IMR-90 (cell line): ENCODE measurements around the gene CADM2. TPM values are rescaled to one million over a fixed set of nuclear protein-coding genes. Genes with fewer than 3 reads are reported as not detected.

ENCODE experiments used
- ATAC-seq: fragments of 200-7000 bp; cut with Tn5 transposase; 2 replicates; pipeline ENCODE4 v1.9.1; 2020; ENCODE audit warnings: low read depth, mild to moderate bottlenecking, moderate library complexity
- BruUV-seq: library from RNA; stranded (reverse); fragments of 400-500 nt; replicated peaks from 2 replicates; lab custom pipeline; 2021; lab: Mats Ljungman, UMichigan
- CTCF ChIA-PET: fragments of 300-600 bp; formaldehyde crosslinking; extraction: SDS; loops from one replicate; lab custom pipeline; 2021; ENCODE audit warnings: antibody characterized with exemption; lab: Yijun Ruan, JAX
- POLR2A ChIA-PET: fragments of 300-600 bp; sonication (Branson Sonifier 250); formaldehyde crosslinking; loops from one replicate; lab custom pipeline; 2022; ENCODE audit warnings: antibody characterized with exemption; ENCODE audit not compliant: unreplicated experiment; lab: Charles Lee
- DNase-seq: peaks from one replicate; pipeline ENCODE4 v3.0.0; 2013
- H2AFZ ChIP-seq: replicated peaks from 2 replicates; pipeline ENCODE3; 2013; ENCODE audit warnings: low read length, mild to moderate bottlenecking; ENCODE audit not compliant: poor library complexity
- H2AK5ac ChIP-seq: 2 replicates; pipeline ENCODE4 v1.6.1; 2013; ENCODE audit warnings: low read depth, low read length, inconsistent platforms
- H2AK9ac ChIP-seq: replicated peaks from 2 replicates; pipeline ENCODE3; 2013; ENCODE audit warnings: mild to moderate bottlenecking, low read depth, low read length, moderate library complexity; ENCODE audit not compliant: poor library complexity
- H2BK120ac ChIP-seq: 2 replicates; pipeline ENCODE4 v1.6.1; 2013; ENCODE audit warnings: low read depth, low read length, inconsistent platforms
- H2BK15ac ChIP-seq: 3 replicates; pipeline ENCODE4 v1.6.1; 2013; ENCODE audit warnings: low read depth, low read length, inconsistent platforms
- H2BK20ac ChIP-seq: 2 replicates; pipeline ENCODE4 v1.6.1; 2013; ENCODE audit warnings: low read depth, mild to moderate bottlenecking, inconsistent platforms, low read length, moderate library complexity
- H2BK5ac ChIP-seq: 2 replicates; pipeline ENCODE4 v1.6.1; 2013; ENCODE audit warnings: mild to moderate bottlenecking, low read depth, low read length, inconsistent platforms; ENCODE audit not compliant: poor library complexity, severe bottlenecking
- H3K14ac ChIP-seq: replicated peaks from 2 replicates; pipeline ENCODE4 v1.6.1; 2013; ENCODE audit warnings: low read depth, low read length, inconsistent platforms
- H3K18ac ChIP-seq: 2 replicates; pipeline ENCODE4 v1.6.1; 2013; ENCODE audit warnings: low read depth, low read length, control low read depth
- H3K23ac ChIP-seq: 2 replicates; pipeline ENCODE4 v1.6.1; 2013; ENCODE audit warnings: low read depth, low read length, inconsistent platforms
- H3K27ac ChIP-seq: 2 replicates; pipeline ENCODE4 v1.5.1; 2013; ENCODE audit warnings: mild to moderate bottlenecking, control low read depth, low read length; ENCODE audit not compliant: insufficient read depth
- H3K27me3 ChIP-seq: 2 replicates; pipeline ENCODE4 v1.6.1; 2013; ENCODE audit warnings: low read length; ENCODE audit not compliant: control insufficient read depth, insufficient read depth
- H3K36me3 ChIP-seq: 2 replicates; pipeline ENCODE4 v1.6.1; 2013; ENCODE audit warnings: low read length, mixed read lengths; ENCODE audit not compliant: control insufficient read depth, insufficient read depth
- H3K4ac ChIP-seq: 2 replicates; pipeline ENCODE4 v1.6.1; 2013; ENCODE audit warnings: low read depth, low read length, inconsistent platforms
- H3K4me1 ChIP-seq: 2 replicates; pipeline ENCODE4 v1.6.1; 2013; ENCODE audit warnings: low read length, mixed read lengths; ENCODE audit not compliant: control insufficient read depth, insufficient read depth
- H3K4me2 ChIP-seq: 2 replicates; pipeline ENCODE4 v1.6.1; 2013; ENCODE audit warnings: low read depth, mild to moderate bottlenecking, control low read depth, low read length, moderate library complexity
- H3K4me3 ChIP-seq: 2 replicates; pipeline ENCODE4 v1.5.1; 2013; ENCODE audit warnings: low read depth, mild to moderate bottlenecking, control low read depth, low read length, moderate library complexity; ENCODE audit not compliant: insufficient read depth
- H3K56ac ChIP-seq: 2 replicates; pipeline ENCODE4 v1.6.1; 2013; ENCODE audit warnings: low read length, inconsistent platforms; ENCODE audit not compliant: insufficient read depth; ENCODE audit errors: extremely low read depth
- H3K79me1 ChIP-seq, 2 experiments: 2 replicates each; pipeline ENCODE4 v1.6.1; 2013; ENCODE audit warnings: low read length in 2 of 2, inconsistent platforms in 1 of 2, low read depth in 1 of 2
- H3K9ac ChIP-seq: 2 replicates; pipeline ENCODE4 v1.6.1; 2013; ENCODE audit warnings: low read depth, low read length, control low read depth
- H3K9me1 ChIP-seq: 2 replicates; pipeline ENCODE4 v1.6.1; 2013; ENCODE audit warnings: low read length, inconsistent platforms; ENCODE audit not compliant: insufficient read depth
- H3K9me3 ChIP-seq: 2 replicates; pipeline ENCODE4 v1.6.1; 2013; ENCODE audit warnings: low read length; ENCODE audit not compliant: control insufficient read depth, insufficient read depth
- H4K20me1 ChIP-seq: 2 replicates; pipeline ENCODE4 v1.6.1; 2013; ENCODE audit warnings: low read length, inconsistent platforms; ENCODE audit not compliant: insufficient read depth
- H4K5ac ChIP-seq: 2 replicates; pipeline ENCODE4 v1.6.1; 2013; ENCODE audit warnings: mild to moderate bottlenecking, low read depth, low read length, control low read depth
- H4K8ac ChIP-seq, 2 experiments: 2 replicates each; pipeline ENCODE4 v1.6.1; 2013; ENCODE audit warnings: low read depth in 2 of 2, low read length in 2 of 2, control low read depth in 1 of 2, inconsistent platforms in 1 of 2
- H4K91ac ChIP-seq: 2 replicates; pipeline ENCODE4 v1.6.1; 2013; ENCODE audit warnings: low read depth, low read length, inconsistent platforms; ENCODE audit not compliant: insufficient read depth
- BHLHE40 ChIP-seq: fragments of 150-350 bp; IDR thresholded peaks from 2 replicates; pipeline ENCODE4 v1.6.1; 2016; ENCODE audit warnings: mild to moderate bottlenecking, low read depth, low read length
- CHD1 ChIP-seq: IDR thresholded peaks from 2 replicates; pipeline ENCODE4 v1.6.1; 2012; ENCODE audit warnings: low read depth, low read length, improper control_type of control experiment
- FOS ChIP-seq: fragments of 150-350 bp; IDR thresholded peaks from 2 replicates; pipeline ENCODE4 v1.6.1; 2016; ENCODE audit warnings: low read depth, low read length
- MAFK ChIP-seq: IDR thresholded peaks from 2 replicates; pipeline ENCODE4 v1.6.1; 2012; ENCODE audit warnings: low read depth, low read length, improper control_type of control experiment
- MAZ ChIP-seq: IDR thresholded peaks from 2 replicates; pipeline ENCODE4 v1.6.1; 2012; ENCODE audit warnings: low read depth, mild to moderate bottlenecking, low read length, improper control_type of control experiment, moderate library complexity, borderline replicate concordance
- MXI1 ChIP-seq: IDR thresholded peaks from 2 replicates; pipeline ENCODE4 v1.6.1; 2012; ENCODE audit warnings: low read depth, mild to moderate bottlenecking, low read length, moderate library complexity, borderline replicate concordance
- POLR2A ChIP-seq: IDR thresholded peaks from 2 replicates; pipeline ENCODE4 v1.6.1; 2012; ENCODE audit warnings: mild to moderate bottlenecking, low read depth, low read length
- RAD21 ChIP-seq: IDR thresholded peaks from 2 replicates; pipeline ENCODE4 v1.6.1; 2012; ENCODE audit warnings: low read length, improper control_type of control experiment
- RFX5 ChIP-seq: IDR thresholded peaks from 2 replicates; pipeline ENCODE4 v1.8.0; 2012; ENCODE audit warnings: low read depth, mild to moderate bottlenecking, low read length, moderate library complexity
- SMC3 ChIP-seq: fragments of 150-350 bp; IDR thresholded peaks from 2 replicates; pipeline ENCODE4 v1.6.1; 2016; ENCODE audit warnings: low read depth, mild to moderate bottlenecking, antibody characterized with exemption, low read length, moderate library complexity
- WGBS, 2 experiments: methylation state at CpG; one replicate each; pipeline versions ENCODE4 v1.1.5 to v1.1.7; 2013; ENCODE audit warnings: missing lambda C conversion rate in 2 of 2; ENCODE audit not compliant: insufficient read length in 1 of 2; ENCODE audit errors: extremely low coverage in 2 of 2; 5-methylcytosine and 5-hydroxymethylcytosine counted together
- dilution Hi-C: fragments of 300-500 bp; cut with HindIII; formaldehyde crosslinking; loops from one replicate; pipeline ENCODE4 v1.14.3; 2018; ENCODE audit warnings: low sequenced_read_pairs; ENCODE audit not compliant: unreplicated experiment
- in situ Hi-C: fragments of 300-500 bp; cut with MboI; formaldehyde crosslinking; loops from 3 replicates; pipeline ENCODE4 v1.14.3; 2019; ENCODE audit warnings: low sequenced_read_pairs, inconsistent platforms, mixed read lengths
- intact Hi-C: fragments of 100-400 bp; cut with micrococcal nuclease; formaldehyde crosslinking; loops from 2 replicates; pipeline ENCODE4 v1.10.0; 2022
- polyA plus RNA-seq, 3 experiments: library from polyadenylated mRNA; depleted of rRNA; stranded (reverse); fragments of >200 nt; gene quantifications; 2 replicates each; pipeline ENCODE4 v1.2.3, GENCODE V29; 2012; ENCODE audit warnings: low replicate concordance in 1 of 3
- total RNA-seq: library from RNA; depleted of rRNA; stranded (reverse); fragments of >200 nt; gene quantifications from 2 replicates; pipeline ENCODE4 v1.2.3, GENCODE V29; 2012
- TF ChIP-seq, protein P1 (sequence below): fragments of 150-350 bp; IDR thresholded peaks from 2 replicates; pipeline ENCODE4 v1.6.1; 2017; ENCODE audit warnings: mild to moderate bottlenecking, antibody characterized with exemption, low read length, low read depth
- TF ChIP-seq, protein P2 (sequence below): fragments of 150-350 bp; IDR thresholded peaks from 2 replicates; pipeline ENCODE4 v1.6.1; 2016; ENCODE audit warnings: low read depth, mild to moderate bottlenecking, low read length, moderate library complexity, borderline replicate concordance

CADM2 gene
- total and polyA plus RNA-seq, 2 of the 4 experiments (the other 2 are of a cell fraction): not detected

DNA sequence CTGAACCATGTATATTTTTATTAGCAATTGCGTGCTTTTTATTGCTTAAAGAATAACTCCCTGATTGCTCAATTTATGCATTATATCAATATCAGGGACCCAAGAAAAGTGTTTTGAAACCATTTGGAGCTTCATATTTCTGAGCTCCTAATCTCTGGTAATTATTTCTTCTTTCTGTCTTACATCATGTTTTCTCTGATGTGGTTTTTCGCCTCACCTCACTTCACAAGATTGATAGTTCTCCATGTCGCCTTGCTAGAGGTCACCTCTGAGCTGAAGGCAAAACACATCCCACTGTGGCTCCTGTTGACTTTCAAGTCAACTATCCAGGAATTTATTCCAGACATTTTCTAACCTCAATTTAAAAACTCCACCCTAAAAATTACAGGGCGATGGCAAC, 837.4 kb downstream of the CADM2 start:
- Histone ChIP-seq H3K79me1 (no peaks in the 10 kb centered on the region), H3K9me3 (no peaks in the 10 kb centered on the region), H3K4ac (no peak overlapping the region), H2BK20ac (no peak overlapping the region), H3K56ac (no peak overlapping the region), H3K4me3 (no peak overlapping the region), H3K36me3 (no peaks in the 10 kb centered on the region), H2BK5ac (no peak overlapping the region), H2BK15ac (no peak overlapping the region), H2AK9ac (no peak overlapping the region), H3K4me2 (no peak overlapping the region), H3K14ac (no peak overlapping the region), H3K18ac (no peak overlapping the region), H2AFZ (no peak overlapping the region), H3K23ac (no peak overlapping the region), H3K27ac (no peak overlapping the region), H4K91ac (no peak overlapping the region), H2BK120ac (no peak overlapping the region), H3K9ac (no peak overlapping the region), H3K9me1 (no peaks in the 10 kb centered on the region), H3K27me3 (no peaks in the 10 kb centered on the region), H2AK5ac (no peak overlapping the region), H4K20me1 (no peaks in the 10 kb centered on the region), H4K8ac (no peak overlapping the region), H4K5ac (no peak overlapping the region), H3K4me1 (no peaks in the 10 kb centered on the region)
- DNase-seq: no peak
- no peak for ATAC-seq
- in situ Hi-C loops (no loop called here), intact Hi-C loops (no loop called here), dilution Hi-C loops (no loop called here)
- CTCF ChIA-PET: no interaction called here
- POLR2A ChIA-PET: no interaction called here
- TF ChIP-seq, protein P1, sequence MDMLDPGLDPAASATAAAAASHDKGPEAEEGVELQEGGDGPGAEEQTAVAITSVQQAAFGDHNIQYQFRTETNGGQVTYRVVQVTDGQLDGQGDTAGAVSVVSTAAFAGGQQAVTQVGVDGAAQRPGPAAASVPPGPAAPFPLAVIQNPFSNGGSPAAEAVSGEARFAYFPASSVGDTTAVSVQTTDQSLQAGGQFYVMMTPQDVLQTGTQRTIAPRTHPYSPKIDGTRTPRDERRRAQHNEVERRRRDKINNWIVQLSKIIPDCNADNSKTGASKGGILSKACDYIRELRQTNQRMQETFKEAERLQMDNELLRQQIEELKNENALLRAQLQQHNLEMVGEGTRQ: no peak
- TF ChIP-seq, protein P2, sequence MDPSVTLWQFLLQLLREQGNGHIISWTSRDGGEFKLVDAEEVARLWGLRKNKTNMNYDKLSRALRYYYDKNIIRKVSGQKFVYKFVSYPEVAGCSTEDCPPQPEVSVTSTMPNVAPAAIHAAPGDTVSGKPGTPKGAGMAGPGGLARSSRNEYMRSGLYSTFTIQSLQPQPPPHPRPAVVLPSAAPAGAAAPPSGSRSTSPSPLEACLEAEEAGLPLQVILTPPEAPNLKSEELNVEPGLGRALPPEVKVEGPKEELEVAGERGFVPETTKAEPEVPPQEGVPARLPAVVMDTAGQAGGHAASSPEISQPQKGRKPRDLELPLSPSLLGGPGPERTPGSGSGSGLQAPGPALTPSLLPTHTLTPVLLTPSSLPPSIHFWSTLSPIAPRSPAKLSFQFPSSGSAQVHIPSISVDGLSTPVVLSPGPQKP: no peak
- TF ChIP-seq CHD1 (no peak), MAFK (no peak), RAD21 (no peak), MAZ (no peak), SMC3 (no peak), RFX5 (no peak), FOS (no peak), POLR2A (no peak), BHLHE40 (no peak), MXI1 (no peak)
- WGBS, 2 experiments: no CpG with 5 or more reads among the region's 4 CpGs
- BruUV-seq: no TSS peak
